ENCODE results near the gene PRUNE2.

PRUNE2 gene

GRCh38 chr9:76897804-76898525 lies 7.9 kb downstream of the PRUNE2 start:
- no peaks in the 10 kb centered on the region for H3K9me2 ChIP-seq (replicated peaks; ENCODE audit: control insufficient read depth, low read length)
- H3K4me3 ChIP-seq (ENCODE audit: low read length): no peak overlapping the region
- H4K20me1 ChIP-seq (ENCODE audit: control insufficient read depth, insufficient read depth, low read depth, low read length): no peaks in the 10 kb centered on the region
- no peaks in the 10 kb centered on the region for H3K79me2 ChIP-seq (ENCODE audit: control insufficient read depth, low read length)
- no peaks in the 10 kb centered on the region for H3K9me3 ChIP-seq (ENCODE audit: control insufficient read depth, insufficient read depth, low read length)
- H3F3A ChIP-seq (ENCODE audit: control insufficient read depth, insufficient read depth): no peaks in the 10 kb centered on the region
- H3K4me1 ChIP-seq (ENCODE audit: control insufficient read depth, low read length): no peaks in the 10 kb centered on the region
- TF ChIP-seq CTCF (IDR thresholded peaks at IDR 0.05; ENCODE audit: low read depth, low read length, poor library complexity, severe bottlenecking) (no peak), EZH2phosphoT487 (IDR thresholded peaks at IDR 0.05; ENCODE audit: borderline replicate concordance, low read length) (no peak)
- H3K4me2 ChIP-seq (ENCODE audit: low read length): no peak overlapping the region
- peaks cover 3% of the 10 kb centered on the region; the same call in 1 of the 2 replicates for H3K27me3 ChIP-seq (ENCODE audit: control insufficient read depth, low read length)
- H3K36me3 ChIP-seq (ENCODE audit: control insufficient read depth, low read length): no peaks in the 10 kb centered on the region
- no peak overlapping the region for H3K27ac ChIP-seq (ENCODE audit: low read depth, low read length)

DNA sequence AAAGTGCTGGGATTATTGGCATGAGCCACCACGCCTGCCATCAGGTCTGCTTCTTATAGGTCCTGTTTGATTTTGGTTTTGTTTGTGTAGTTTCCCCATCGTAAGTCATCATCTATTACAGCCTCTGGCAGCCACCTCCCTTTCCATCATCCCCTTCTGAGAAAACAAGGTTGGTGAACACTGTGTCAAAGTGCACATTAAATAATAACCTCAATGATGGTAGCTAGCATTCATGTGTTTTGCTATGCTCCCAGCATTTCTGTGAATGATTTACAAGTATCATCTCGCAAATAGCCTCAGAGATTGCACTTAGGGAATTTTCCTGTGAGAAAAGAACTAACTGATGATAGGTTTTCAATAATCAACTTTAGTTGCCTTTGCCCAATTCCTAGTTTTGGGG lies 9.9 kb downstream of the PRUNE2 start:
- Histone ChIP-seq H3K9me3 (ENCODE audit: control insufficient read depth, insufficient read depth, low read length) (no peaks in the 10 kb centered on the region), H3K4me2 (ENCODE audit: low read length) (no peak overlapping the region), H3F3A (ENCODE audit: control insufficient read depth, insufficient read depth) (no peaks in the 10 kb centered on the region), H3K27me3 (ENCODE audit: control insufficient read depth, low read length) (peaks cover 3% of the 10 kb centered on the region; the same call in 1 of the 2 replicates), H3K79me2 (ENCODE audit: control insufficient read depth, low read length) (no peaks in the 10 kb centered on the region), H3K36me3 (ENCODE audit: control insufficient read depth, low read length) (no peaks in the 10 kb centered on the region), H3K27ac (ENCODE audit: low read depth, low read length) (no peak overlapping the region), H4K20me1 (ENCODE audit: control insufficient read depth, insufficient read depth, low read depth, low read length) (no peaks in the 10 kb centered on the region), H3K9me2 (replicated peaks; ENCODE audit: control insufficient read depth, low read length) (no peaks in the 10 kb centered on the region), H3K4me1 (ENCODE audit: control insufficient read depth, low read length) (no peaks in the 10 kb centered on the region), H3K4me3 (ENCODE audit: low read length) (no peak overlapping the region)
- no peak for TF ChIP-seq CTCF (IDR thresholded peaks at IDR 0.05; ENCODE audit: low read depth, low read length, poor library complexity, severe bottlenecking)
- TF ChIP-seq EZH2phosphoT487 (IDR thresholded peaks at IDR 0.05; ENCODE audit: borderline replicate concordance, low read length): no peak

DNA sequence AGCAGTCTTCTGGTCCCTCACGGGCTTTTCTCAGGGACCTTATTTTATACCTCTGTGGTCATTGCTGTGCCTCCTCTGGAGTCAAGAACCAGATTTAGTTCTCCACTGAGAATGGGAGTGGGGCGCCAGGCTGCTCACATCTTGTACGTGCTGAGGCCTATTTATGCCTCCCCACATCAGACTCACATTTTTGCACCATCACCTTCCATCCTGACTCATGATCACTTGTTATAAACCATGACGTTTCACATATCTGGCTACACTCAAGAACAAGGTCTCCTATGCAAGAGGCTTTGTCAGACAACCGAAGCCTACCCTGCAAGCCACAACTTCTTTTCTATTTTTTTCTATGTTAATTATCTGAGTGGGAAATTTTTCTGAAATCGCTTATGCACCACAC lies 10.7 kb downstream of the PRUNE2 start:
- no peak overlapping the region for H3K27ac ChIP-seq (ENCODE audit: low read depth, low read length)
- no peaks in the 10 kb centered on the region for H3K4me1 ChIP-seq (ENCODE audit: control insufficient read depth, low read length)
- no peaks in the 10 kb centered on the region for H3K9me2 ChIP-seq (replicated peaks; ENCODE audit: control insufficient read depth, low read length)
- H3K36me3 ChIP-seq (ENCODE audit: control insufficient read depth, low read length): no peaks in the 10 kb centered on the region
- H3K9me3 ChIP-seq (ENCODE audit: control insufficient read depth, insufficient read depth, low read length): no peaks in the 10 kb centered on the region
- no peak overlapping the region for H3K4me2 ChIP-seq (ENCODE audit: low read length)
- H4K20me1 ChIP-seq (ENCODE audit: control insufficient read depth, insufficient read depth, low read depth, low read length): no peaks in the 10 kb centered on the region
- H3K27me3 ChIP-seq (ENCODE audit: control insufficient read depth, low read length): peaks cover 3% of the 10 kb centered on the region; the same call in 1 of the 2 replicates
- H3K4me3 ChIP-seq (ENCODE audit: low read length): no peak overlapping the region
- TF ChIP-seq EZH2phosphoT487 (IDR thresholded peaks at IDR 0.05; ENCODE audit: borderline replicate concordance, low read length) (no peak), CTCF (IDR thresholded peaks at IDR 0.05; ENCODE audit: low read depth, low read length, poor library complexity, severe bottlenecking) (no peak)
- no peaks in the 10 kb centered on the region for H3F3A ChIP-seq (ENCODE audit: control insufficient read depth, insufficient read depth)
- no peaks in the 10 kb centered on the region for H3K79me2 ChIP-seq (ENCODE audit: control insufficient read depth, low read length)
